Muscle layer of duodenum (tissue), 2 donors: ENCODE measurements around the gene VAPB.

Source experiments
- H3K27ac ChIP-seq: one replicate; pipeline ENCODE4 v1.7.0; 2013; ENCODE audit warnings: mild to moderate bottlenecking, low read length
- H3K27me3 ChIP-seq: one replicate; pipeline ENCODE4 v1.7.0; 2013; ENCODE audit warnings: low read depth, mild to moderate bottlenecking, control low read depth, low read length
- H3K36me3 ChIP-seq, 2 donors: one replicate each; pipeline ENCODE4 v1.7.0; 2013; ENCODE audit warnings: low read length in 2 of 2, control low read depth in 1 of 2, mild to moderate bottlenecking in 1 of 2; ENCODE audit not compliant: insufficient read depth in 2 of 2, control insufficient read depth in 1 of 2
- H3K4me1 ChIP-seq, 2 donors: one replicate each; pipeline ENCODE4 v1.7.0; 2013; ENCODE audit warnings: low read length in 2 of 2, mild to moderate bottlenecking in 2 of 2, control low read depth in 1 of 2, moderate library complexity in 1 of 2; ENCODE audit not compliant: insufficient read depth in 2 of 2, control insufficient read depth in 1 of 2
- H3K4me3 ChIP-seq, 2 donors: one replicate each; pipeline ENCODE4 v1.7.0; 2013; ENCODE audit warnings: low read length in 2 of 2, low read depth in 1 of 2, mild to moderate bottlenecking in 1 of 2
- H3K9me3 ChIP-seq, 2 donors: one replicate each; pipeline ENCODE4 v1.7.0; 2013; ENCODE audit warnings: low read length in 2 of 2, control low read depth in 1 of 2, mild to moderate bottlenecking in 1 of 2; ENCODE audit not compliant: control insufficient read depth in 1 of 2
- donor health status: healthy.

The VAPB gene

GRCh38 chr20:58467572-58468527 lies 78.8 kb downstream of the VAPB start:
- Histone ChIP-seq H3K27me3 (no peaks in the 10 kb centered on the region), H3K9me3 (no peaks in the 10 kb centered on the region), H3K36me3 (no peaks in the 10 kb centered on the region), H3K4me3 (no peak overlapping the region), H3K4me1 (peaks cover 0 to 25% of the 10 kb centered on the region in 2 donors), H3K27ac (no peak overlapping the region)

GRCh38 chr20:58469616-58470015 lies 80.6 kb downstream of the VAPB start:
- no peak overlapping the region for H3K27ac ChIP-seq
- H3K4me3 ChIP-seq, result no peak overlapping the region
- H3K9me3 ChIP-seq, result no peaks in the 10 kb centered on the region
- no peaks in the 10 kb centered on the region for H3K27me3 ChIP-seq
- H3K4me1 ChIP-seq, result peaks cover 0 to 25% of the 10 kb centered on the region in 2 donors
- H3K36me3 ChIP-seq, result no peaks in the 10 kb centered on the region

- H3K27me3 ChIP-seq, result no peaks in the 10 kb centered on the region
- no peaks in the 10 kb centered on the region for H3K9me3 ChIP-seq
- H3K36me3 ChIP-seq, result no peaks in the 10 kb centered on the region
- H3K4me1 ChIP-seq, result peaks cover 0 to 25% of the 10 kb centered on the region in 2 donors
- H3K27ac ChIP-seq, result no peak overlapping the region
- H3K4me3 ChIP-seq, result no peak overlapping the region
These were observed 81.5 kb downstream of the VAPB start for GRCh38 chr20:58470336-58471192.

- Histone ChIP-seq H3K27me3 (no peaks in the 10 kb centered on the region), H3K4me3 (no peak overlapping the region), H3K27ac (no peak overlapping the region), H3K4me1 (peaks cover 0 to 25% of the 10 kb centered on the region in 2 donors), H3K36me3 (no peaks in the 10 kb centered on the region), H3K9me3 (no peaks in the 10 kb centered on the region)
These were observed 82.5 kb downstream of the VAPB start for GRCh38 chr20:58471193-58472164.

GRCh38 chr20:58472273-58473018 lies 83.4 kb downstream of the VAPB start:
- no peaks in the 10 kb centered on the region for H3K36me3 ChIP-seq
- H3K27ac ChIP-seq, result no peak overlapping the region
- H3K27me3 ChIP-seq, result no peaks in the 10 kb centered on the region
- peaks cover 0 to 2% of the 10 kb centered on the region in 2 donors for H3K9me3 ChIP-seq
- no peak overlapping the region for H3K4me3 ChIP-seq
- H3K4me1 ChIP-seq, result peaks cover 0 to 25% of the 10 kb centered on the region in 2 donors

- no peak overlapping the region for H3K4me3 ChIP-seq
- no peak overlapping the region for H3K27ac ChIP-seq
- no peaks in the 10 kb centered on the region for H3K36me3 ChIP-seq
- peaks cover 0 to 13% of the 10 kb centered on the region in 2 donors for H3K9me3 ChIP-seq
- H3K27me3 ChIP-seq, result no peaks in the 10 kb centered on the region
- H3K4me1 ChIP-seq, result peaks cover 0 to 13% of the 10 kb centered on the region in 2 donors
These were observed 84.7 kb downstream of the VAPB start for GRCh38 chr20:58473453-58474425.

GRCh38 chr20:58475466-58475865 lies 86.4 kb downstream of the VAPB start:
- H3K4me1 ChIP-seq, result peaks cover 0 to 18% of the 10 kb centered on the region in 2 donors
- H3K4me3 ChIP-seq, result no peak overlapping the region
- H3K9me3 ChIP-seq, result peaks cover 0 to 13% of the 10 kb centered on the region in 2 donors
- H3K27me3 ChIP-seq, result no peaks in the 10 kb centered on the region
- no peaks in the 10 kb centered on the region for H3K36me3 ChIP-seq
- no peak overlapping the region for H3K27ac ChIP-seq

GRCh38 chr20:58478141-58478805 lies 89.2 kb downstream of the VAPB start:
- Histone ChIP-seq H3K4me3 (no peak overlapping the region), H3K27me3 (no peaks in the 10 kb centered on the region), H3K27ac (no peak overlapping the region), H3K36me3 (no peaks in the 10 kb centered on the region), H3K4me1 (peaks cover 0 to 13% of the 10 kb centered on the region in 2 donors), H3K9me3 (peaks cover 0 to 13% of the 10 kb centered on the region in 2 donors)

- H3K4me1 ChIP-seq, result peaks cover 0 to 13% of the 10 kb centered on the region in 2 donors
- H3K9me3 ChIP-seq, result peaks cover 0 to 13% of the 10 kb centered on the region in 2 donors
- no peaks in the 10 kb centered on the region for H3K36me3 ChIP-seq
- no peak overlapping the region for H3K4me3 ChIP-seq
- H3K27me3 ChIP-seq, result no peaks in the 10 kb centered on the region
- H3K27ac ChIP-seq, result no peak overlapping the region
These were observed 90.9 kb downstream of the VAPB start for GRCh38 chr20:58479726-58480440.
